ENCODE results near the gene RAD51D.

DNA sequence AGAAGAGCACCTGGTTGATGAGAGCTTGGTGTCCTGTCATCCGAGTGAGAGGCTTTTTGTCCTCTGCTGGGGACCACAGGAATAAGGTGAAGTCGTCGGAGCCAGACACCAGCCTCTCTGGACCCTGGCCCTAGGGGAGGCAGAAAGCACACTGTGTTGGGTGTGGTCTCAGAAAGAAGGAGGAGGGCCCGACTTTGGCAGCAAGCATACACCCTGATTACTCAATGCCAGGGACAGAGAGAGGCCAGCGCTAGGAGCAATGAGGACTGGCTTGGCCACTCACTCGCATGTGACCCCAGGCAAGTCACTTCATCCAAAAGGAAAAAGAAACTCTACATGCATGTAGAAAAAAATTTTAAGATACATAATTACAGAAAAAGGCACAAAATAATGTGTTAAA, 15.7 kb upstream of the RAD51D start:
- TF ChIP-seq CTCF (IDR thresholded peaks at IDR 0.05) (no peak), POLR2A (IDR thresholded peaks at IDR 0.05) (no peak)
